Activated T-cell treated with anti-CD3 and anti-CD28 coated beads, Interleukin-2, amount 50 U/mL, for 4 hours (primary cell): ENCODE data around the gene FBXL17. TPM values are rescaled to one million over a fixed set of nuclear protein-coding genes. Genes with fewer than 3 reads are reported as not detected.
A peak's percentile ranks its signal among the peaks of the same experiment; 100 is the strongest.
"Not testable (repeated sequence)": the region's sequence is repeated elsewhere in the genome, so short reads cannot be mapped to it uniquely, and the experiment has no call there.

Source experiments
- ATAC-seq, 2 donors: fragments of 200-7000 bp; cut with Tn5 transposase; one replicate each; pipeline ENCODE4 v1.10.0; 2021
- DNase-seq: peaks from one replicate; pipeline ENCODE4 v3.0.0-alpha.2; 2020
- H3K27me3 Mint-ChIP-seq: one replicate; pipeline ENCODE4 v1.8.0; 2021; ENCODE audit warnings: low read depth, mixed read lengths
- H3K36me3 Mint-ChIP-seq: one replicate; pipeline ENCODE4 v1.8.0; 2022; ENCODE audit warnings: mixed read lengths; ENCODE audit not compliant: insufficient read depth
- H3K4me1 Mint-ChIP-seq: one replicate; pipeline ENCODE4 v1.8.0; 2021; ENCODE audit warnings: low read depth, mixed read lengths
- H3K4me3 Mint-ChIP-seq: one replicate; pipeline ENCODE4 v1.8.0; 2021; ENCODE audit warnings: mild to moderate bottlenecking, moderate library complexity, mixed read lengths
- H3K9me3 Mint-ChIP-seq: one replicate; pipeline ENCODE4 v1.8.0; 2021; ENCODE audit warnings: mixed read lengths
- total RNA-seq, 3 donors: library from RNA; stranded (reverse); gene quantifications; one replicate each; pipeline ENCODE4 v1.2.1, GENCODE V29; 2021

FBXL17 gene
- total RNA-seq = 1 to 10 TPM; 5.9 to 6.6 (median 6.5) TPM

- H3K36me3 Mint-ChIP-seq = peaks cover 8% of the 10 kb centered on the region
- peaks cover 4% of the 10 kb centered on the region for H3K9me3 Mint-ChIP-seq
Observed at GRCh38 chr5:108381954-108382783, at the start of gene FBXL17. FBXL17 (minus strand) TSS chr5:108382098.

GRCh38 chr5:108430931-108431608, 49.2 kb upstream of the FBXL17 start:
- Mint-ChIP-seq H3K27me3 (peaks cover 17% of the 10 kb centered on the region), H3K9me3 (no peaks in the 10 kb centered on the region), H3K36me3 (no peaks in the 10 kb centered on the region), H3K4me1 (no peaks in the 10 kb centered on the region), H3K4me3 (no peak overlapping the region)
- DNase-seq = no peak
- no peak for ATAC-seq

More at GRCh38 chr5:108381954-108382783, at the start of gene FBXL17:
- Mint-ChIP-seq H3K27me3 (no peaks in the 10 kb centered on the region), H3K4me1 (peaks cover 34% of the 10 kb centered on the region), H3K4me3 (peak within 1 kb of the TSS; percentile 94)
- ATAC-seq (peak; percentile 76 to 78), DNase-seq (peak; percentile 83)

GRCh38 chr5:108421713-108422112, 39.8 kb upstream of the FBXL17 start:
- Mint-ChIP-seq H3K4me1 (no peaks in the 10 kb centered on the region), H3K36me3 (no peaks in the 10 kb centered on the region), H3K4me3 (no peak overlapping the region), H3K27me3 (peaks cover 16% of the 10 kb centered on the region), H3K9me3 (peaks cover 13% of the 10 kb centered on the region)
- DNase-seq (no peak), ATAC-seq (no peak)

GRCh38 chr5:108420755-108421154, 38.9 kb upstream of the FBXL17 start:
- Mint-ChIP-seq H3K4me3 (no peak overlapping the region), H3K36me3 (no peaks in the 10 kb centered on the region), H3K4me1 (no peaks in the 10 kb centered on the region), H3K27me3 (peaks cover 16% of the 10 kb centered on the region), H3K9me3 (peaks cover 13% of the 10 kb centered on the region)
- ATAC-seq = no peak
- no peak for DNase-seq

- no peaks in the 10 kb centered on the region for H3K36me3 Mint-ChIP-seq
Observed at GRCh38 chr5:108420158-108420557, 38.3 kb upstream of the FBXL17 start.

GRCh38 chr5:108418197-108418596, 36.3 kb upstream of the FBXL17 start:
- Mint-ChIP-seq H3K36me3 (no peaks in the 10 kb centered on the region), H3K9me3 (peaks cover 6% of the 10 kb centered on the region), H3K4me1 (no peaks in the 10 kb centered on the region), H3K27me3 (peaks cover 11% of the 10 kb centered on the region), H3K4me3 (no peak overlapping the region)
- no peak for DNase-seq
- ATAC-seq = no peak

More at GRCh38 chr5:108420158-108420557, 38.3 kb upstream of the FBXL17 start:
- Mint-ChIP-seq H3K9me3 (peaks cover 13% of the 10 kb centered on the region), H3K27me3 (peaks cover 16% of the 10 kb centered on the region), H3K4me3 (no peak overlapping the region), H3K4me1 (no peaks in the 10 kb centered on the region)
- DNase-seq (no peak), ATAC-seq (no peak)

- no peak for ATAC-seq
- peaks cover 6% of the 10 kb centered on the region for H3K9me3 Mint-ChIP-seq
- H3K4me1 Mint-ChIP-seq = no peaks in the 10 kb centered on the region
- no peak overlapping the region for H3K4me3 Mint-ChIP-seq
- H3K36me3 Mint-ChIP-seq = no peaks in the 10 kb centered on the region
- H3K27me3 Mint-ChIP-seq = peaks cover 11% of the 10 kb centered on the region
- no peak for DNase-seq
Observed at GRCh38 chr5:108417166-108417670, 35.3 kb upstream of the FBXL17 start.

- H3K36me3 Mint-ChIP-seq = no peaks in the 10 kb centered on the region
- no peak for ATAC-seq
- peaks cover 11% of the 10 kb centered on the region for H3K27me3 Mint-ChIP-seq
- no peak overlapping the region for H3K4me3 Mint-ChIP-seq
- DNase-seq = no peak
- H3K4me1 Mint-ChIP-seq = no peaks in the 10 kb centered on the region
- peaks cover 6% of the 10 kb centered on the region for H3K9me3 Mint-ChIP-seq
Observed at GRCh38 chr5:108415726-108416125, 33.8 kb upstream of the FBXL17 start.

GRCh38 chr5:108409786-108410185, 27.9 kb upstream of the FBXL17 start:
- no peaks in the 10 kb centered on the region for H3K9me3 Mint-ChIP-seq
- no peaks in the 10 kb centered on the region for H3K36me3 Mint-ChIP-seq
- no peaks in the 10 kb centered on the region for H3K27me3 Mint-ChIP-seq
- no peak overlapping the region for H3K4me3 Mint-ChIP-seq
- ATAC-seq (no peak), DNase-seq (no peak)
- H3K4me1 Mint-ChIP-seq = no peaks in the 10 kb centered on the region

- H3K4me1 Mint-ChIP-seq, DNase-seq, H3K36me3 Mint-ChIP-seq, H3K4me3 Mint-ChIP-seq, H3K9me3 Mint-ChIP-seq, ATAC-seq: not testable (repeated sequence)
- peaks cover 12% of the 10 kb centered on the region for H3K27me3 Mint-ChIP-seq
Observed at GRCh38 chr5:108405201-108405600, 23.3 kb upstream of the FBXL17 start.

GRCh38 chr5:108398964-108399363, 17.1 kb upstream of the FBXL17 start:
- H3K36me3 Mint-ChIP-seq = no peaks in the 10 kb centered on the region
- no peak for ATAC-seq

GRCh38 chr5:108396837-108397236, 14.9 kb upstream of the FBXL17 start:
- H3K27me3 Mint-ChIP-seq = peaks cover 22% of the 10 kb centered on the region
- not testable (repeated sequence) for H3K36me3 Mint-ChIP-seq, ATAC-seq, H3K4me3 Mint-ChIP-seq, DNase-seq, H3K9me3 Mint-ChIP-seq, H3K4me1 Mint-ChIP-seq

More at GRCh38 chr5:108398964-108399363, 17.1 kb upstream of the FBXL17 start:
- peaks cover 8% of the 10 kb centered on the region for H3K9me3 Mint-ChIP-seq
- no peak overlapping the region for H3K4me3 Mint-ChIP-seq
- peaks cover 26% of the 10 kb centered on the region for H3K27me3 Mint-ChIP-seq
- no peaks in the 10 kb centered on the region for H3K4me1 Mint-ChIP-seq
- DNase-seq = no peak

GRCh38 chr5:108387758-108388157, 5.9 kb upstream of the FBXL17 start:
- Mint-ChIP-seq H3K9me3 (no peaks in the 10 kb centered on the region), H3K27me3 (no peaks in the 10 kb centered on the region), H3K4me1 (peaks cover 9% of the 10 kb centered on the region), H3K36me3 (no peaks in the 10 kb centered on the region), H3K4me3 (no peak overlapping the region)
- ATAC-seq (no peak), DNase-seq (no peak)

- H3K9me3 Mint-ChIP-seq = no peaks in the 10 kb centered on the region
- ATAC-seq = no peak
Observed at GRCh38 chr5:108386345-108387061, 4.6 kb upstream of the FBXL17 start.

More at GRCh38 chr5:108386345-108387061, 4.6 kb upstream of the FBXL17 start:
- Mint-ChIP-seq H3K4me3 (peak overlapping the region; percentile 29), H3K4me1 (peaks cover 12% of the 10 kb centered on the region), H3K36me3 (no peaks in the 10 kb centered on the region), H3K27me3 (no peaks in the 10 kb centered on the region)
- DNase-seq = no peak
